ENCODE data around the gene SCLT1.

DNA sequence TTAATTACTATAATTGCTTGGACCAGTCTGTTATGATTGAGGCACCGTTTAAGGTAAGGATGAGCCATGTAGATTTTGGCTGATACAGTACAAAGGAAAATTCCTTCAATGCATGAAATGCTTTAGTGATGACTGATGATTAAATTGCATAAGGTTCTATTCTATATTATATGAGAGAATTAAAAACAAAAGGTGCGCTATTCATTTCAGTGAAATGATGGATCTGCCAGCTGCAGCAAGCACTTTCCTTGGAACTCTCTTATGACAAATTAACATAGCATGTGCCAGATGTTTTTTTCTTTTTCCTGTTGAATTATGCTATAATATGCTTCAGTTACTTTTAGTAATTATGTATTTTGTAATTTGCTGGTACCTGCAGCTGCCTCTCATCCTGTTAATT lies 185.4 kb downstream of the SCLT1 start:
- TF ChIP-seq CTCF (conservative IDR thresholded peaks at IDR 0.05; ENCODE audit: low read depth, low read length) (no peak), EZH2 (IDR thresholded peaks at IDR 0.05; ENCODE audit: low read length, unreplicated experiment) (no peak)

Measured in PC-3 (cell line).